SK-N-MC (cell line): ENCODE results near the gene SNAP47.

Experiments used
- EZH2 ChIP-seq: fragments of 200-600 bp; sonication (generic); IDR thresholded peaks from one replicate; pipeline ENCODE4 v1.6.1; 2017; ENCODE audit warnings: antibody characterized with exemption
- POLR2AphosphoS5 ChIP-seq: IDR thresholded peaks from 2 replicates; pipeline ENCODE4 v1.6.1; 2012; ENCODE audit warnings: mild to moderate bottlenecking, low read depth, low read length, borderline replicate concordance

- TF ChIP-seq EZH2 (no peak), POLR2AphosphoS5 (no peak)
These were observed 10.5 kb downstream of the SNAP47 start for GRCh38 chr1:227745568-227746265.
